ENCODE data around the gene KRTAP9-8.
"Not testable (repeated sequence)": the region's sequence is repeated elsewhere in the genome, so short reads cannot be mapped to it uniquely, and the experiment has no call there.

The KRTAP9-8 gene

GRCh38 chr17:41223821-41224220, 14.0 kb upstream of the KRTAP9-8 start:
- DNase-seq (ENCODE audit: extremely low read depth, low read depth): no peak
- TF ChIP-seq, protein P1, sequence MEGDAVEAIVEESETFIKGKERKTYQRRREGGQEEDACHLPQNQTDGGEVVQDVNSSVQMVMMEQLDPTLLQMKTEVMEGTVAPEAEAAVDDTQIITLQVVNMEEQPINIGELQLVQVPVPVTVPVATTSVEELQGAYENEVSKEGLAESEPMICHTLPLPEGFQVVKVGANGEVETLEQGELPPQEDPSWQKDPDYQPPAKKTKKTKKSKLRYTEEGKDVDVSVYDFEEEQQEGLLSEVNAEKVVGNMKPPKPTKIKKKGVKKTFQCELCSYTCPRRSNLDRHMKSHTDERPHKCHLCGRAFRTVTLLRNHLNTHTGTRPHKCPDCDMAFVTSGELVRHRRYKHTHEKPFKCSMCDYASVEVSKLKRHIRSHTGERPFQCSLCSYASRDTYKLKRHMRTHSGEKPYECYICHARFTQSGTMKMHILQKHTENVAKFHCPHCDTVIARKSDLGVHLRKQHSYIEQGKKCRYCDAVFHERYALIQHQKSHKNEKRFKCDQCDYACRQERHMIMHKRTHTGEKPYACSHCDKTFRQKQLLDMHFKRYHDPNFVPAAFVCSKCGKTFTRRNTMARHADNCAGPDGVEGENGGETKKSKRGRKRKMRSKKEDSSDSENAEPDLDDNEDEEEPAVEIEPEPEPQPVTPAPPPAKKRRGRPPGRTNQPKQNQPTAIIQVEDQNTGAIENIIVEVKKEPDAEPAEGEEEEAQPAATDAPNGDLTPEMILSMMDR (IDR thresholded peaks at IDR 0.05; ENCODE audit: low read depth, low read length): no peak

DNA sequence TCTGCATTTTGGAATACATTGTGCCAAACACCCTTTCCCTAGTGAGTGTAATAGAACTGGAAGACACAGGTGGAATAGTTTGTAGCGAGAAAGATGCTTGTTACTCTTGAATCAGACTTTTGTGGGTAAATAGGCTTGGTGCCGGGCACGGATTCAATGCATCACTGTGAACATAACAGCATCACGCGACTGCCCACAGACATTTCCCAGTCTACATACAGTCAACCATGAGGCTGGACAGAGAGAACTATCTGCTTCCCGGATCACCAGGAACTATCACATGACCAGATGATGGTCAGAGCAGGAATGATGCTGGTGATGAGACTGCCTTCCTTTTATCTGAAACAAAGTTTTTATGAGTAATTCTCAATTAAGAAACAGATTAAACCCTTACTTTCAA, 11.7 kb upstream of the KRTAP9-8 start:
- no peak for DNase-seq (ENCODE audit: extremely low read depth, low read depth)

GRCh38 chr17:41226598-41227095, 11.2 kb upstream of the KRTAP9-8 start, which contains the start of gene KRTAP9-2:
KRTAP9-2 (plus strand) TSS chr17:41226648; CDS start chr17:41226655, 7 bp downstream.
- DNase-seq (ENCODE audit: extremely low read depth, low read depth): not testable (repeated sequence)

More for the DNA sequence above, 11.7 kb upstream of the KRTAP9-8 start:
- TF ChIP-seq, protein P1 (IDR thresholded peaks at IDR 0.05; ENCODE audit: low read depth, low read length): no peak

DNA sequence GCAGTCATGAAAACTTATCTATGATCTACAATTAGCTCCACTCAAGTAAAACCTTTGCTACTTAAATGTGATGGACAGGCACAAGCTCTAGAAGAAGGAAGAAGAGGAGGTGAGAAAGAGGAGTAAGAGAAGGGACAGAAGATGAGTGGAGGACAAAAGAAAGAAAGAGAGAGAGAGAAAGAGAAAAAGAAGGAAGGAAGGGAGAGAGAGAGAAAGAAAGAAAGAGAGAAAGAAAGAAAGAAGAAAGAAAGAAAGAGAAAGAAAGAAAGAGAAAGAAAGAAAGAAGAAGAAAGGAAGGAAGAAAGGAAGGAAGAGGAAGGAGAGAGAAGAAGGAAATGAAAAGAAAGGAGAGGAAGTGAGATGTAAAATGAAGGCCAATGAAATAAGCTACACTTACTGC, 7.7 kb upstream of the KRTAP9-8 start:
- DNase-seq (ENCODE audit: extremely low read depth, low read depth): no peak
- TF ChIP-seq, protein P1 (IDR thresholded peaks at IDR 0.05; ENCODE audit: low read depth, low read length): no peak

DNA sequence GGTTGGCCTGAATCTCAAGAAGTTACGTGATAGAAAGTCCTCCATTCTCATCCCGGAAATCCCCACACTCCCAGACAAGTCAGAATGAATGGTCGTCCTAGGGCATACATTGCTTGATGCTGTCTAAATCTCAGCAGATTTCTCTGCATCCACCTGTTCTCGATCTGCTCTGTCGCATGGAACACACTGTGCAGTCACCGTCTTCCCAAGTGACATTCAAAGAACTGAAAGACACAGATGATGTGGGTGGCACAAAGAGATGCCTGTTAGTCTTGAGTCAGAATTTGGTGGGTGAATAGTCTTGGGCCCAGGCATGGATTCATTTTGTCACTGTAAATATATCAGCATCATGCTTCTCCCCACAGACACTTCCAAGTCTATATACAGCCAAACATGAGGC, 6.1 kb upstream of the KRTAP9-8 start:
- no peak for DNase-seq (ENCODE audit: extremely low read depth, low read depth)
- TF ChIP-seq, protein P1 (IDR thresholded peaks at IDR 0.05; ENCODE audit: low read depth, low read length): no peak

DNA sequence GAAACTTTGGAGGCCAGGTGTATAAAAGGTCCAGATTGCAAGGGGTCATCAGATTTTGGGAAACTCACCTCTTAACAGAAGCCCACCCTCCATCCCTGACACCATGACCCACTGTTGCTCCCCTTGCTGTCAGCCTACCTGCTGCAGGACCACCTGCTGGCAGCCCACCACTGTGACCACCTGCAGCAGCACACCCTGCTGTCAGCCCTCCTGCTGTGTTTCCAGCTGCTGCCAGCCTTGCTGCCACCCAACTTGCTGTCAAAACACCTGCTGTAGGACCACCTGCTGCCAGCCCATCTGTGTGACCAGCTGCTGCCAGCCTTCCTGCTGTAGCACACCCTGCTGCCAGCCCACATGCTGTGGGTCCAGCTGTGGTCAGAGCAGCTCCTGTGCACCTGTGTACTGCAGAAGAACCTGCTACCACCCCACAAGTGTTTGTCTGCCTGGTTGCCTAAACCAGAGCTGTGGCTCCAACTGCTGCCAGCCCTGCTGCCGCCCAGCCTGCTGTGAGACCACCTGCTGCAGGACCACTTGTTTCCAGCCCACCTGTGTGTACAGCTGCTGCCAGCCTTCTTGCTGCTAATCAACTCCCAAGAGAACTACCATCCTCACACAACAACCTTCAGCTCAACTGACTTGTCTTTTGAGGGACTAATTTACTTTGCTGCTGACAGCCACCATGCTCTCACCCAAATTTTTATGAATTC, 5.2 kb upstream of the KRTAP9-8 start, which contains the start of gene KRTAP9-3:
TSS of gene KRTAP9-3 (plus strand) at position 51 of the 707 bp plus-strand sequence. CDS start at position 104, 53 bp downstream.
- not testable (repeated sequence) for DNase-seq (ENCODE audit: extremely low read depth, low read depth)

DNA sequence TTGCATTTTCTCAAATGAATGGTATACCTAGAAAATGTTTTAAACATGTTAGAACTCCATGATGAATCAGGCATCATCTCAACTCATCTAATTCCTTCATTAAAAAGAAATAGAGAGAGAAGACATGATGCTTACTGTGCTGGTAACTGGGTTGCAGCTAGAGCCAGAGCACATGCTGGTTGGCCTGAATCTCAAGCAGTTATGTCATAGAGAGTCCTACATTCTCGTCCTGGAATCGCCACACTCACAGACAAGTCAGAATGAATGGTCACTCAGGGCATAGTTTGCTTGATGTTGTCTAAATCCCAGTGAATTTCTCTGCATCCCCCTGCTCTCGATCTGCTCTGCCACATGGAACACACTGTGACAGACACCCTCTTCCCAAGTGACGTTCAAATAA, 683 bp upstream of the KRTAP9-8 start:
- DNase-seq (ENCODE audit: extremely low read depth, low read depth): not testable (repeated sequence)

- DNase-seq (ENCODE audit: extremely low read depth, low read depth): not testable (repeated sequence)
Measured at GRCh38 chr17:41246995-41247787, 9.4 kb downstream of the KRTAP9-8 start.

- not testable (repeated sequence) for DNase-seq (ENCODE audit: extremely low read depth, low read depth)
Measured at GRCh38 chr17:41249637-41250240, 11.9 kb downstream of the KRTAP9-8 start, which contains the start of gene KRTAP9-4. KRTAP9-4 (plus strand) TSS chr17:41249687; CDS start chr17:41249721, 34 bp downstream.
